H9 (cell line): ENCODE measurements around the gene GABRB3. TPM values are rescaled to one million over a fixed set of nuclear protein-coding genes. Genes with fewer than 3 reads are reported as not detected.

ENCODE experiments used
- DNase-seq: peaks from one replicate; pipeline ENCODE4 v3.0.0-alpha.2; 2017
- H2AFZ ChIP-seq: one replicate; pipeline ENCODE4 v1.6.1; 2013; ENCODE audit warnings: mild to moderate bottlenecking, low read length, control low read depth, moderate library complexity
- H2AK5ac ChIP-seq: 2 replicates; pipeline ENCODE4 v1.6.1; 2013; ENCODE audit warnings: low read length, control low read depth, mixed read lengths; ENCODE audit not compliant: insufficient read length
- H2BK120ac ChIP-seq: one replicate; pipeline ENCODE4 v1.6.1; 2013; ENCODE audit warnings: low read depth, mild to moderate bottlenecking, low read length, control low read depth, inconsistent platforms; ENCODE audit not compliant: poor library complexity, severe bottlenecking
- H2BK12ac ChIP-seq: 2 replicates; pipeline ENCODE4 v1.6.1; 2013; ENCODE audit warnings: low read length, control low read depth, mixed read lengths, low read depth; ENCODE audit not compliant: insufficient read length
- H2BK15ac ChIP-seq: 2 replicates; pipeline ENCODE4 v1.6.1; 2013; ENCODE audit warnings: low read depth, low read length, control low read depth
- H2BK20ac ChIP-seq: one replicate; pipeline ENCODE4 v1.6.1; 2013; ENCODE audit warnings: low read depth, mild to moderate bottlenecking, low read length, control low read depth, inconsistent platforms; ENCODE audit not compliant: poor library complexity, severe bottlenecking
- H2BK5ac ChIP-seq: 2 replicates; pipeline ENCODE4 v1.6.1; 2013; ENCODE audit warnings: low read length, control low read depth, mixed read lengths; ENCODE audit not compliant: insufficient read length
- H3K14ac ChIP-seq: 2 replicates; pipeline ENCODE4 v1.6.1; 2013; ENCODE audit warnings: low read length, control low read depth; ENCODE audit not compliant: insufficient read depth
- H3K18ac ChIP-seq: 2 replicates; pipeline ENCODE4 v1.6.1; 2013; ENCODE audit warnings: low read depth, mild to moderate bottlenecking, mixed read lengths, low read length, control low read depth; ENCODE audit not compliant: insufficient read length
- H3K23ac ChIP-seq: 2 replicates; pipeline ENCODE4 v1.6.1; 2013; ENCODE audit warnings: low read length, control low read depth, mixed read lengths, low read depth; ENCODE audit not compliant: insufficient read length
- H3K23me2 ChIP-seq: 2 replicates; pipeline ENCODE4 v1.6.1; 2013; ENCODE audit warnings: low read depth, mild to moderate bottlenecking, mixed read lengths, low read length, control low read depth; ENCODE audit not compliant: insufficient read length, poor library complexity, severe bottlenecking
- H3K27ac ChIP-seq: 2 replicates; pipeline ENCODE4 v1.5.1; 2013; ENCODE audit warnings: low read length, control low read depth, mixed read lengths, low read depth; ENCODE audit not compliant: insufficient read length
- H3K27me3 ChIP-seq: 2 replicates; pipeline ENCODE4 v1.6.1; 2013; ENCODE audit warnings: low read length, control low read depth, inconsistent platforms; ENCODE audit not compliant: insufficient read depth
- H3K4ac ChIP-seq: 2 replicates; pipeline ENCODE4 v1.6.1; 2013; ENCODE audit warnings: low read depth, mild to moderate bottlenecking, control low read depth, inconsistent platforms, low read length, moderate library complexity
- H3K4me1 ChIP-seq: 2 replicates; pipeline ENCODE4 v1.6.1; 2013; ENCODE audit warnings: low read length, control low read depth, inconsistent platforms; ENCODE audit not compliant: insufficient read depth
- H3K4me2 ChIP-seq: 2 replicates; pipeline ENCODE4 v1.6.1; 2013; ENCODE audit warnings: low read length, control low read depth, mixed read lengths; ENCODE audit not compliant: insufficient read length, insufficient read depth
- H3K56ac ChIP-seq: 2 replicates; pipeline ENCODE4 v1.6.1; 2013; ENCODE audit warnings: low read depth, mild to moderate bottlenecking, mixed read lengths, low read length, control low read depth; ENCODE audit not compliant: insufficient read length
- H3K79me1 ChIP-seq: 2 replicates; pipeline ENCODE4 v1.6.1; 2013; ENCODE audit warnings: low read depth, mild to moderate bottlenecking, moderate library complexity, low read length, control low read depth, inconsistent platforms; ENCODE audit not compliant: insufficient read depth, poor library complexity, severe bottlenecking
- H3K79me2 ChIP-seq: 2 replicates; pipeline ENCODE4 v1.6.1; 2013; ENCODE audit warnings: low read length, control low read depth, inconsistent platforms; ENCODE audit not compliant: insufficient read depth
- H3K9ac ChIP-seq: 2 replicates; pipeline ENCODE4 v1.6.1; 2013; ENCODE audit warnings: low read length, control low read depth, mixed read lengths; ENCODE audit not compliant: insufficient read length; ENCODE audit errors: extremely low read depth
- H3K9me3 ChIP-seq: one replicate; pipeline ENCODE4 v1.6.1; 2013; ENCODE audit warnings: low read depth, low read length, inconsistent platforms; ENCODE audit not compliant: control insufficient read depth
- H3T11ph ChIP-seq: one replicate; pipeline ENCODE4 v1.6.1; 2013; ENCODE audit warnings: mild to moderate bottlenecking, low read length, control low read depth, inconsistent platforms
- H4K20me1 ChIP-seq: one replicate; pipeline ENCODE4 v1.6.1; 2013; ENCODE audit not compliant: control insufficient read depth, insufficient read length, insufficient read depth
- H4K5ac ChIP-seq: 2 replicates; pipeline ENCODE4 v1.6.1; 2013; ENCODE audit warnings: low read depth, mild to moderate bottlenecking, mixed read lengths, low read length, control low read depth; ENCODE audit not compliant: insufficient read length
- H4K8ac ChIP-seq: replicated peaks from 2 replicates; pipeline ENCODE4 v1.6.1; 2013; ENCODE audit warnings: low read length, control low read depth, mixed read lengths, low read depth; ENCODE audit not compliant: insufficient read length
- H4K91ac ChIP-seq: 2 replicates; pipeline ENCODE4 v1.6.1; 2013; ENCODE audit warnings: low read depth, mild to moderate bottlenecking, moderate library complexity, mixed read lengths, low read length, control low read depth; ENCODE audit not compliant: insufficient read length
- H3K27ac Mint-ChIP-seq, 3 experiments: 2 replicates in 2 of 3; 3 replicates in 1 of 3; pipeline ENCODE4 v1.8.0; 2020 to 2021; ENCODE audit warnings: mixed read lengths in 3 of 3, mild to moderate bottlenecking in 1 of 3, moderate library complexity in 1 of 3
- H3K27me3 Mint-ChIP-seq: 2 replicates; pipeline ENCODE4 v1.8.0; 2021; ENCODE audit warnings: low read depth, mild to moderate bottlenecking, moderate library complexity, mixed read lengths
- H3K36me3 Mint-ChIP-seq, 3 experiments: 2 replicates in 2 of 3; 3 replicates in 1 of 3; pipeline ENCODE4 v1.8.0; 2020 to 2021; ENCODE audit warnings: low read depth in 3 of 3, mixed read lengths in 3 of 3; ENCODE audit not compliant: insufficient read depth in 1 of 3
- H3K4me1 Mint-ChIP-seq, 2 experiments: 2 replicates each; pipeline ENCODE4 v1.8.0; 2020; ENCODE audit warnings: mixed read lengths in 2 of 2
- H3K4me3 Mint-ChIP-seq, 2 experiments: 2 replicates in 1 of 2; 3 replicates in 1 of 2; pipeline ENCODE4 v1.8.0; 2020 to 2021; ENCODE audit warnings: mild to moderate bottlenecking in 2 of 2, mixed read lengths in 2 of 2, moderate library complexity in 1 of 2
- H3K9me3 Mint-ChIP-seq, 2 experiments: 2 replicates in 1 of 2; 3 replicates in 1 of 2; pipeline ENCODE4 v1.8.0; 2020; ENCODE audit warnings: mild to moderate bottlenecking in 2 of 2, mixed read lengths in 2 of 2, moderate library complexity in 1 of 2
- WGBS: extraction: QIAGEN DNeasy Blood & Tissue Kit; methylation state at CpG from one replicate; pipeline ENCODE4 v1.1.7; 2013; ENCODE audit warnings: missing lambda C conversion rate, low lambda C conversion rate, mixed read lengths; ENCODE audit not compliant: insufficient read length; ENCODE audit errors: extremely low coverage; 5-methylcytosine and 5-hydroxymethylcytosine counted together
- total RNA-seq: library from RNA; stranded (reverse); gene quantifications from 2 replicates; pipeline ENCODE4 v1.2.1, GENCODE V29; 2021
- TF ChIP-seq, protein P1 (sequence below): fragments of 200-600 bp; sonication (generic); conservative IDR thresholded peaks from 3 replicates; pipeline ENCODE4 v1.8.0; 2021; ENCODE audit warnings: antibody characterized with exemption, mild to moderate bottlenecking

Gene GABRB3
- total RNA-seq, 1 experiment from 2014 or later: 98.2 TPM

DNA sequence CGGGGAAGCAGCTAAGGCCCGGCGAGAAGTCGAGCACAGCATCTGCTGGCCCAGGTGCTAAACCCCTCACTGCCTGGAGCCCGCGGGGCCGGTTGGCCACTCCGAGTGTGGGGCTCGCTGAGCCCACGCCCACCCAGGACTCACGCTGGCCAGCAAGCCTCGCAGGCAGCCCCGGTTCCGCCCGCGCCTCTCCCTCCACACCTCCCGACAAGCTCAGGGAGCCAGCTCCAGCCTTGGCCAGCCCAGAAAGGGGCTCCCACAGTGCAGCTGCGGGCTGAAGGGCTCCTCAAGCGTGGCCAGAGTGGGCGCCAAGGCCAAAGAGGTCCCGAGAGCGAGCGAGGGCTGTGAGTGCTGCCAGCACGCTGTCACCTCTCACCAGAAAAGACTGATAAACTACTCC lies 8.9 kb upstream of the GABRB3 start:
- no peaks in the 10 kb centered on the region for H3K9me3 ChIP-seq
- Mint-ChIP-seq H3K4me3 (no peak overlapping the region), H3K27ac (no peak overlapping the region), H3K36me3 (peaks cover 9 to 26% (median 12%) of the 10 kb centered on the region in 3 experiments; a peak in 6 of 7 replicates), H3K27me3 (no peaks in the 10 kb centered on the region; the same call in 1 of the 2 replicates), H3K4me1 (peaks cover 8 to 9% of the 10 kb centered on the region in 2 experiments), H3K9me3 (peaks cover 11 to 23% of the 10 kb centered on the region in 2 experiments)
- H3K27me3 ChIP-seq: no peaks in the 10 kb centered on the region
- no peaks in the 10 kb centered on the region for H3K4me1 ChIP-seq
- no CpG with 5 or more reads among the region's 24 CpGs for WGBS
- no peak overlapping the region for H2BK15ac ChIP-seq
- no peak overlapping the region for H3K14ac ChIP-seq
- no peak overlapping the region for H3K27ac ChIP-seq
- H2AFZ ChIP-seq: no peak overlapping the region
- no peaks in the 10 kb centered on the region for H3K79me2 ChIP-seq
- H3K18ac ChIP-seq: no peak overlapping the region
- DNase-seq: no peak
- no peaks in the 10 kb centered on the region for H4K20me1 ChIP-seq
- no peak overlapping the region for H4K8ac ChIP-seq
- H3K23me2 ChIP-seq: no peaks in the 10 kb centered on the region
- H3K23ac ChIP-seq: no peak overlapping the region
- H3T11ph ChIP-seq: no peak overlapping the region
- no peak overlapping the region for H2BK12ac ChIP-seq
- H4K5ac ChIP-seq: no peak overlapping the region
- H2BK120ac ChIP-seq: no peak overlapping the region
- no peak overlapping the region for H3K9ac ChIP-seq
- no peak overlapping the region for H2BK5ac ChIP-seq
- H3K56ac ChIP-seq: no peak overlapping the region
- TF ChIP-seq, protein P1, sequence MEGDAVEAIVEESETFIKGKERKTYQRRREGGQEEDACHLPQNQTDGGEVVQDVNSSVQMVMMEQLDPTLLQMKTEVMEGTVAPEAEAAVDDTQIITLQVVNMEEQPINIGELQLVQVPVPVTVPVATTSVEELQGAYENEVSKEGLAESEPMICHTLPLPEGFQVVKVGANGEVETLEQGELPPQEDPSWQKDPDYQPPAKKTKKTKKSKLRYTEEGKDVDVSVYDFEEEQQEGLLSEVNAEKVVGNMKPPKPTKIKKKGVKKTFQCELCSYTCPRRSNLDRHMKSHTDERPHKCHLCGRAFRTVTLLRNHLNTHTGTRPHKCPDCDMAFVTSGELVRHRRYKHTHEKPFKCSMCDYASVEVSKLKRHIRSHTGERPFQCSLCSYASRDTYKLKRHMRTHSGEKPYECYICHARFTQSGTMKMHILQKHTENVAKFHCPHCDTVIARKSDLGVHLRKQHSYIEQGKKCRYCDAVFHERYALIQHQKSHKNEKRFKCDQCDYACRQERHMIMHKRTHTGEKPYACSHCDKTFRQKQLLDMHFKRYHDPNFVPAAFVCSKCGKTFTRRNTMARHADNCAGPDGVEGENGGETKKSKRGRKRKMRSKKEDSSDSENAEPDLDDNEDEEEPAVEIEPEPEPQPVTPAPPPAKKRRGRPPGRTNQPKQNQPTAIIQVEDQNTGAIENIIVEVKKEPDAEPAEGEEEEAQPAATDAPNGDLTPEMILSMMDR: no peak
- no peak overlapping the region for H2AK5ac ChIP-seq
- no peak overlapping the region for H3K4ac ChIP-seq
- H3K79me1 ChIP-seq: no peaks in the 10 kb centered on the region
- H3K4me2 ChIP-seq: no peak overlapping the region
- H4K91ac ChIP-seq: no peak overlapping the region
- H2BK20ac ChIP-seq: no peak overlapping the region
